Bronchial epithelial cell (primary cell): ENCODE data around the gene SHISA9. TPM values are rescaled to one million over a fixed set of nuclear protein-coding genes. Genes with fewer than 3 reads are reported as not detected.
"Not testable (repeated sequence)": the region's sequence is repeated elsewhere in the genome, so short reads cannot be mapped to it uniquely, and the experiment has no call there.

Experiments
- DNase-seq: peaks from one replicate; pipeline ENCODE4 v3.0.0-alpha.2; 2010; ENCODE audit warnings: low read depth
- FAIRE-seq: peaks from 2 replicates; lab custom pipeline; 2011; peaks lifted over from hg19 to GRCh38; lab: Jason Lieb, UNC
- H3K27me3 ChIP-seq: 2 replicates; pipeline ENCODE4 v1.5.1; 2011; ENCODE audit warnings: low read length; ENCODE audit not compliant: control insufficient read depth, insufficient read depth
- H3K36me3 ChIP-seq: 2 replicates; pipeline ENCODE4 v1.5.1; 2011; ENCODE audit warnings: low read length; ENCODE audit not compliant: control insufficient read depth, insufficient read depth
- H3K4me3 ChIP-seq: 2 replicates; pipeline ENCODE4 v1.5.1; 2011; ENCODE audit warnings: mild to moderate bottlenecking, low read depth, low read length, control low read depth
- CTCF ChIP-seq: IDR thresholded peaks from 2 replicates; pipeline ENCODE4 v1.5.1; 2011; ENCODE audit warnings: mild to moderate bottlenecking, moderate library complexity, low read length, control low read depth, inconsistent platforms; ENCODE audit not compliant: insufficient read depth, severe bottlenecking
- total RNA-seq: library from RNA; depleted of rRNA; stranded (reverse); fragments of >200 nt; gene quantifications from 2 replicates; pipeline ENCODE4 v1.2.1, GENCODE V29; 2014

Gene SHISA9
- total RNA-seq, 1 donor from 2014 or later = under 0.01 TPM

GRCh38 chr16:12906271-12906670 lies 4.9 kb downstream of the SHISA9 start:
- no peak for FAIRE-seq

GRCh38 chr16:12906765-12907516 lies 5.5 kb downstream of the SHISA9 start:
- Histone ChIP-seq H3K27me3 (peaks cover 12% of the 10 kb centered on the region), H3K4me3 (no peak overlapping the region), H3K36me3 (no peaks in the 10 kb centered on the region)
- FAIRE-seq = no peak
- DNase-seq = no peak
- TF ChIP-seq CTCF = no peak

More at GRCh38 chr16:12906271-12906670, 4.9 kb downstream of the SHISA9 start:
- TF ChIP-seq CTCF = no peak
- DNase-seq = no peak
- H3K36me3 ChIP-seq = no peaks in the 10 kb centered on the region
- H3K27me3 ChIP-seq = peaks cover 13% of the 10 kb centered on the region
- H3K4me3 ChIP-seq = no peak overlapping the region

- Histone ChIP-seq H3K4me3 (no peak overlapping the region), H3K27me3 (peaks cover 4% of the 10 kb centered on the region), H3K36me3 (no peaks in the 10 kb centered on the region)
- TF ChIP-seq CTCF = no peak
- no peak for DNase-seq
- FAIRE-seq = no peak
Observed at GRCh38 chr16:12907670-12908233, 6.4 kb downstream of the SHISA9 start.

GRCh38 chr16:12917246-12917645 lies 15.8 kb downstream of the SHISA9 start:
- H3K36me3 ChIP-seq = no peaks in the 10 kb centered on the region
- no peak overlapping the region for H3K4me3 ChIP-seq
- DNase-seq (no peak), FAIRE-seq (no peak)
- TF ChIP-seq CTCF = no peak
- H3K27me3 ChIP-seq = no peaks in the 10 kb centered on the region

GRCh38 chr16:12917653-12918052 lies 16.3 kb downstream of the SHISA9 start:
- no peaks in the 10 kb centered on the region for H3K27me3 ChIP-seq
- DNase-seq = no peak
- no peak overlapping the region for H3K4me3 ChIP-seq
- no peak for TF ChIP-seq CTCF
- no peak for FAIRE-seq
- H3K36me3 ChIP-seq = no peaks in the 10 kb centered on the region

- no peak for TF ChIP-seq CTCF
Observed at GRCh38 chr16:12920739-12921138, 19.3 kb downstream of the SHISA9 start.

GRCh38 chr16:12923640-12924039 lies 22.2 kb downstream of the SHISA9 start:
- DNase-seq, H3K4me3 ChIP-seq, H3K27me3 ChIP-seq, FAIRE-seq, H3K36me3 ChIP-seq: not testable (repeated sequence)

More at GRCh38 chr16:12920739-12921138, 19.3 kb downstream of the SHISA9 start:
- FAIRE-seq (no peak), DNase-seq (no peak)
- Histone ChIP-seq H3K4me3 (no peak overlapping the region), H3K36me3 (no peaks in the 10 kb centered on the region), H3K27me3 (no peaks in the 10 kb centered on the region)
